HFFc6 (cell line): Measurements from ENCODE around the gene SLC22A16. TPM values are rescaled to one million over a fixed set of nuclear protein-coding genes. Genes with fewer than 3 reads are reported as not detected.

Source experiments
- DNase-seq: peaks from one replicate; pipeline ENCODE4 v3.0.0-alpha.2; 2018
- H3K27ac Mint-ChIP-seq: 2 replicates; pipeline ENCODE4 v1.8.0; 2020; ENCODE audit warnings: mild to moderate bottlenecking, mixed read lengths
- H3K27me3 Mint-ChIP-seq: 2 replicates; pipeline ENCODE4 v1.8.0; 2021; ENCODE audit warnings: mild to moderate bottlenecking, moderate library complexity, mixed read lengths; ENCODE audit not compliant: insufficient read depth
- H3K36me3 Mint-ChIP-seq: 2 replicates; pipeline ENCODE4 v1.8.0; 2021; ENCODE audit warnings: low read depth, mixed read lengths
- H3K4me1 Mint-ChIP-seq: 2 replicates; pipeline ENCODE4 v1.8.0; 2020; ENCODE audit warnings: low read depth, mixed read lengths
- H3K4me3 Mint-ChIP-seq: 2 replicates; pipeline ENCODE4 v1.8.0; 2020; ENCODE audit warnings: mild to moderate bottlenecking, moderate library complexity, mixed read lengths
- H3K9me3 Mint-ChIP-seq: 2 replicates; pipeline ENCODE4 v1.8.0; 2020; ENCODE audit warnings: mild to moderate bottlenecking, mixed read lengths
- total RNA-seq, 6 experiments: library from RNA; stranded (reverse); fragmentation: NEBNext Ultra II Directional; extraction: Animal tissue kit (Norgen Biotek cat#: 25700); gene quantifications; 2 replicates in 1 of 6; 3 replicates in 5 of 6; pipeline ENCODE4 v1.2.3, GENCODE V29; 2021
- TF ChIP-seq, protein P1 (sequence below): fragments of 200-600 bp; sonication (generic); IDR thresholded peaks from 2 replicates; pipeline ENCODE4 v1.5.0; 2021; ENCODE audit warnings: antibody characterized with exemption, mild to moderate bottlenecking

The SLC22A16 gene
- total RNA-seq, 6 experiments from 2014 or later: not detected

DNA sequence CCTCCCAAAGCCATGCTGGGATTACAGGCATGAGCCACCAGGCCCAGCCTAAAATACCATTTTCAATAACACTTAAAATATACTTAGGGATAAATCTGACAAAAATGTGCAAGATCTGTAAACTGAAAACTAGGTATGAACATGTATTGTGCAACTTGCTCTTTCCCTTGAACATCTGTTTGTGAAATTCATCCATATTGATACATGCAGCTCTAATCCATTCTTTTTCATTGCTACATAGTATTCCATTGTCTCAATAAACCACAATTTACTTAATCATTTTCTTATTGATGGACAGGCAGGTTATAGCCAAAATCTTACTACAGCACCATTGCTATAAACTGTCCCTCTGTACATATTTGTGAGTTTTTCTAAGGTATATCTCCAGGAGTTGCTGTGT is 4.7 kb upstream of the SLC22A16 start:
- no peaks in the 10 kb centered on the region for H3K36me3 Mint-ChIP-seq
- no peak for DNase-seq

DNA sequence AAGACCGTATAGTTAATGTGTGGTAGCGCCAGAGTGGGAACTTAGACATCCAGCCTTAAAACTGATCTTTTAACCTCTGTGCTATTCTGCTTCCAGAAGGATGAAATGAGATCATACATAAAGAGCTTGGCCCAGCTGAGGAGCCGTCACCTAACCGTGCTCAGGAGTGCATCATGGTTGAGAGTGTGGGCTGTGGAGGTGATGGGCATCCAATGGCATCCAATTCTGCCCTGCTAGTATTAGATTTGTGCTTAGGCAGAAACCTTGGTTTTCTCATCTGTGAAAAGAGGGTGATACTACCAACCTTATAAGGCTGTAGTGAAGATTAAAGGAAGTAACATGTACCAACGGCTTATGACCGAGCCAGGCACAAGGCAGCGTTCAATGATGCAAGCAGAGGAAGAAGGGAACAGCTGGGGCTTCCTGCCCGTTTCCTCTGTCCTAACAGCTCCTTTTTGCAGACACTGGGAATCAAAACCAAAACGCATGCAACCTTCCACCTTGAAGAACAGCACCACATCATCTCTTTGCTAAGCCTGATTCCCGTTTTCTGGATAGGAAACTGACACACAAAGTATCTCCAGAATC is 1.3 kb downstream of the SLC22A16 start:
- no peaks in the 10 kb centered on the region for H3K9me3 Mint-ChIP-seq
- H3K4me3 Mint-ChIP-seq: no peak overlapping the region
- no peak overlapping the region for H3K27ac Mint-ChIP-seq
- H3K27me3 Mint-ChIP-seq: peaks cover 54% of the 10 kb centered on the region
- DNase-seq: no peak
- TF ChIP-seq, protein P1, sequence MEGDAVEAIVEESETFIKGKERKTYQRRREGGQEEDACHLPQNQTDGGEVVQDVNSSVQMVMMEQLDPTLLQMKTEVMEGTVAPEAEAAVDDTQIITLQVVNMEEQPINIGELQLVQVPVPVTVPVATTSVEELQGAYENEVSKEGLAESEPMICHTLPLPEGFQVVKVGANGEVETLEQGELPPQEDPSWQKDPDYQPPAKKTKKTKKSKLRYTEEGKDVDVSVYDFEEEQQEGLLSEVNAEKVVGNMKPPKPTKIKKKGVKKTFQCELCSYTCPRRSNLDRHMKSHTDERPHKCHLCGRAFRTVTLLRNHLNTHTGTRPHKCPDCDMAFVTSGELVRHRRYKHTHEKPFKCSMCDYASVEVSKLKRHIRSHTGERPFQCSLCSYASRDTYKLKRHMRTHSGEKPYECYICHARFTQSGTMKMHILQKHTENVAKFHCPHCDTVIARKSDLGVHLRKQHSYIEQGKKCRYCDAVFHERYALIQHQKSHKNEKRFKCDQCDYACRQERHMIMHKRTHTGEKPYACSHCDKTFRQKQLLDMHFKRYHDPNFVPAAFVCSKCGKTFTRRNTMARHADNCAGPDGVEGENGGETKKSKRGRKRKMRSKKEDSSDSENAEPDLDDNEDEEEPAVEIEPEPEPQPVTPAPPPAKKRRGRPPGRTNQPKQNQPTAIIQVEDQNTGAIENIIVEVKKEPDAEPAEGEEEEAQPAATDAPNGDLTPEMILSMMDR: no peak
- no peaks in the 10 kb centered on the region for H3K36me3 Mint-ChIP-seq
- H3K4me1 Mint-ChIP-seq: no peaks in the 10 kb centered on the region

More for the DNA sequence above, 4.7 kb upstream of the SLC22A16 start:
- Mint-ChIP-seq H3K4me1 (peaks cover 8% of the 10 kb centered on the region), H3K4me3 (no peak overlapping the region), H3K27ac (no peak overlapping the region), H3K9me3 (no peaks in the 10 kb centered on the region), H3K27me3 (peaks cover 11% of the 10 kb centered on the region)
- TF ChIP-seq, protein P1: no peak

DNA sequence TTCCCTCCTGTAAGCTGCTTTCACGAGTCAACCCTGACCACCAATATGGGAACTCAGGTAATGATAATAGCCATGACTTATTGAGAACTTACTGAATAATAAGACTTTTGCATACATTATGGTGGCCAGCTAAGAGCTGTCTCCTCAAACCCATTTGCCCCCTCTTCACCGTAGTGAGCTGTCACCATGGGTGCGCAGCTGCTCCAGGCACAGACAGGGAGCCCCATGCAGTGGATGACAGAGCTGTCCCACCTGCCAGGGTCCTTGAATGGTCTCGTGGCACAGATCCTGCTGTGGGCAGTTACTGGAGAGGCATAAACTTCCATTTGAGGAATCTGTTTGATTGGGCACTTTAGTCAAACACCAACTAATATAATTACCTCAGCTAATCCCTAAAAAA is 1.9 kb downstream of the SLC22A16 start:
- H3K36me3 Mint-ChIP-seq: no peaks in the 10 kb centered on the region
- no peak overlapping the region for H3K4me3 Mint-ChIP-seq
- no peaks in the 10 kb centered on the region for H3K4me1 Mint-ChIP-seq
- no peak for DNase-seq
- H3K27ac Mint-ChIP-seq: no peak overlapping the region
- H3K9me3 Mint-ChIP-seq: no peaks in the 10 kb centered on the region
- peaks cover 58% of the 10 kb centered on the region for H3K27me3 Mint-ChIP-seq
- TF ChIP-seq, protein P1: no peak

DNA sequence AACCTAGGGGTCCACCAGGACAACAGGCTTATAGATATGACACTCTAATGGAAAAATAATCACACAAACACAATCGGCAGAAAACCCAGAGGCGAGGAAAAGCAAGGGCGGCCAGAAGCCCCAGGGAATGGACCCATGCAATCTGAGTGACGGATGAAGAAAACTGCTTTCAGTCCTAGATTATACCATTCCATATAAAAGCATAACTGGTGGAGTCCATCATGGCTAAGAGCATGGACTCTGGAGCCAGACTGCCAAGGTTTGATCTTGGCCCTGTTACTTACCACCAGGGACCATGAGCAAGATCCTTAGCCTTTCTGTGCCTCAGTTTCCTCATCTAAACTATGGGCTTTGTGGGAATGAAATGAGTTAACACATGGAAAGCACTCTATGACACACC is 3.7 kb downstream of the SLC22A16 start:
- no peaks in the 10 kb centered on the region for H3K4me1 Mint-ChIP-seq
- no peaks in the 10 kb centered on the region for H3K9me3 Mint-ChIP-seq
- TF ChIP-seq, protein P1: no peak
- H3K27me3 Mint-ChIP-seq: peaks cover 51% of the 10 kb centered on the region
- DNase-seq: no peak
- no peak overlapping the region for H3K27ac Mint-ChIP-seq
- no peaks in the 10 kb centered on the region for H3K36me3 Mint-ChIP-seq
- no peak overlapping the region for H3K4me3 Mint-ChIP-seq

DNA sequence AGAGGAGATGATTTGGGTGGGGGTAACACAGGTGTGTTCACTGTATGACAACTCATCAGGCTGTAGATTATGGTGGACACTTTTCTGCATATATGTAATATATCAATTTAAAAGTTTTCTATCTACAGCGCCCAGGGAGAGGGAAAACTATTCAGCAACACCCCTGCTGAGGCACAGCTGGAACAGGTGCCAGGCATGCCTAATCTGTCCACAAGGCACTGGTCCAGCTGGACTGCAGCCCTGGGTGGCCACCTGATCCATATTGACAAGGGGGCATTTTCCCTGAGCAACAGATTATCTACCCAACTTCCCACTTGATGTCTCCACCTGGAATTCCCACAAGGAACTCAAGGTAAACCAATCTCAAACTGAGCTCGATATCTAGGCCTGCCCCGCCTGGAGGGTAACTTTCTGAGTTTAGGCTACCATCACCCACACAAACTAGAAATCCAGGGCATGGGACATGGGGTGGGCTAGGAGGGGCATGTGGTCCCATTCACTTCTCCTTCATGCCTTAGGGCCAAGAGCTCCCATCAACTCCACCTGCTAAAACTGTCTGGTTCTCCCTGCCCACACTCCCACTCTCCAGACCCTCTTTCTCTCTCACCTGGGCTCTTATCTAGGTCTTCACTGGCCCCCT is 4.6 kb downstream of the SLC22A16 start:
- no peaks in the 10 kb centered on the region for H3K4me1 Mint-ChIP-seq
- H3K9me3 Mint-ChIP-seq: no peaks in the 10 kb centered on the region
- H3K36me3 Mint-ChIP-seq: no peaks in the 10 kb centered on the region
- DNase-seq: no peak
- H3K4me3 Mint-ChIP-seq: no peak overlapping the region
- no peak overlapping the region for H3K27ac Mint-ChIP-seq
- H3K27me3 Mint-ChIP-seq: peaks cover 50% of the 10 kb centered on the region
- TF ChIP-seq, protein P1: no peak
